HG03025 (cell line): ENCODE results near the gene LRWD1.
"Not testable (repeated sequence)": the region's sequence is repeated elsewhere in the genome, so short reads cannot be mapped to it uniquely, and the experiment has no call there.

ENCODE experiments used
- ATAC-seq: cut with Tn5 transposase; IDR thresholded peaks from one replicate; pipeline ENCODE4 v1.9.1; 2021; ENCODE audit warnings: mild to moderate bottlenecking, moderate library complexity; ENCODE audit not compliant: unreplicated experiment, low FRiP score

LRWD1 gene

GRCh38 chr7:102493220-102493935 is 28.6 kb downstream of the LRWD1 start:
- ATAC-seq, result not testable (repeated sequence)

- not testable (repeated sequence) for ATAC-seq
These were observed 29.2 kb downstream of the LRWD1 start for GRCh38 chr7:102494026-102494425.

GRCh38 chr7:102494473-102495149 is 29.8 kb downstream of the LRWD1 start:
- ATAC-seq, result peak; percentile 44

- not testable (repeated sequence) for ATAC-seq
These were observed 32.1 kb downstream of the LRWD1 start for GRCh38 chr7:102496861-102497260.

- not testable (repeated sequence) for ATAC-seq
These were observed 32.5 kb downstream of the LRWD1 start for GRCh38 chr7:102497308-102497707.

GRCh38 chr7:102498321-102498720 is 33.5 kb downstream of the LRWD1 start:
- ATAC-seq, result not testable (repeated sequence)

GRCh38 chr7:102503141-102503540 is 38.4 kb downstream of the LRWD1 start:
- ATAC-seq, result not testable (repeated sequence)

GRCh38 chr7:102505298-102506185 is 40.8 kb downstream of the LRWD1 start:
- not testable (repeated sequence) for ATAC-seq

GRCh38 chr7:102507410-102508088 is 42.8 kb downstream of the LRWD1 start:
- ATAC-seq, result not testable (repeated sequence)

GRCh38 chr7:102510575-102510974 is 45.8 kb downstream of the LRWD1 start:
- ATAC-seq, result not testable (repeated sequence)

GRCh38 chr7:102511860-102512522 is 47.2 kb downstream of the LRWD1 start:
- not testable (repeated sequence) for ATAC-seq

- not testable (repeated sequence) for ATAC-seq
These were observed 47.9 kb downstream of the LRWD1 start for GRCh38 chr7:102512642-102513221.

GRCh38 chr7:102514881-102515721 is 50.3 kb downstream of the LRWD1 start:
- peak; percentile 68 for ATAC-seq

GRCh38 chr7:102515889-102516288 is 51.1 kb downstream of the LRWD1 start:
- ATAC-seq, result not testable (repeated sequence)

GRCh38 chr7:102516951-102517350 is 52.2 kb downstream of the LRWD1 start:
- not testable (repeated sequence) for ATAC-seq

GRCh38 chr7:102517550-102518147 is 52.9 kb downstream of the LRWD1 start, which contains the start of gene RASA4B:
RASA4B (minus strand) TSS chr7:102517777; CDS start chr7:102517710, 67 bp downstream.
- ATAC-seq, result peak; percentile 53

- not testable (repeated sequence) for ATAC-seq
These were observed 56.0 kb downstream of the LRWD1 start for GRCh38 chr7:102520797-102521196.
